GM12801 (cell line): Measurements from ENCODE around the gene ZFPM1.

ENCODE experiments used
- TF ChIP-seq, protein P1 (sequence below): IDR thresholded peaks from one replicate; pipeline ENCODE4 v1.5.1; 2011; ENCODE audit warnings: control low read depth; ENCODE audit not compliant: insufficient read length; ENCODE audit errors: extremely low read depth

Gene ZFPM1

DNA sequence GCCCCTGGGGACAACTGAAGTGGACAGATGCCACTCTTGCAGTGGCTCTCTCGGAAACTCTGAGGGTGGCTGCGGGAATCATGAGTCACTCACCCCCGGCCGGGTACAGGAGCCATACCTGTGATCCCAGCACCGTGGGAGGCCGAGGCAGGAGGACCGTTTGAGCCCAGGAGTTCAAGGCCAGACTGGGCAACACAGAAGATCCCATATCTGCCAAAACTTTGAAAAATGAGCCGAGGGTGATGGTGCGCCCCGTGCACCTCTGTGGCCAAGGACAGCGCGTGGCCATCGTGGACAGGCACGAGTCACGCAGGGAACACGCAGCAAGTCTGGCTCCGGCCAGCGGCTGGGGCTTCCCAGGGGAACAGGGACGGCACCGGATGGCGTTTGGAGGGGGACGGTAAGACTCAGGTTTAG is 75.8 kb downstream of the ZFPM1 start:
- TF ChIP-seq, protein P1, sequence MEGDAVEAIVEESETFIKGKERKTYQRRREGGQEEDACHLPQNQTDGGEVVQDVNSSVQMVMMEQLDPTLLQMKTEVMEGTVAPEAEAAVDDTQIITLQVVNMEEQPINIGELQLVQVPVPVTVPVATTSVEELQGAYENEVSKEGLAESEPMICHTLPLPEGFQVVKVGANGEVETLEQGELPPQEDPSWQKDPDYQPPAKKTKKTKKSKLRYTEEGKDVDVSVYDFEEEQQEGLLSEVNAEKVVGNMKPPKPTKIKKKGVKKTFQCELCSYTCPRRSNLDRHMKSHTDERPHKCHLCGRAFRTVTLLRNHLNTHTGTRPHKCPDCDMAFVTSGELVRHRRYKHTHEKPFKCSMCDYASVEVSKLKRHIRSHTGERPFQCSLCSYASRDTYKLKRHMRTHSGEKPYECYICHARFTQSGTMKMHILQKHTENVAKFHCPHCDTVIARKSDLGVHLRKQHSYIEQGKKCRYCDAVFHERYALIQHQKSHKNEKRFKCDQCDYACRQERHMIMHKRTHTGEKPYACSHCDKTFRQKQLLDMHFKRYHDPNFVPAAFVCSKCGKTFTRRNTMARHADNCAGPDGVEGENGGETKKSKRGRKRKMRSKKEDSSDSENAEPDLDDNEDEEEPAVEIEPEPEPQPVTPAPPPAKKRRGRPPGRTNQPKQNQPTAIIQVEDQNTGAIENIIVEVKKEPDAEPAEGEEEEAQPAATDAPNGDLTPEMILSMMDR, result no peak

- TF ChIP-seq, protein P1, result no peak
Observed at GRCh38 chr16:88529596-88529995, 76.5 kb downstream of the ZFPM1 start.

DNA sequence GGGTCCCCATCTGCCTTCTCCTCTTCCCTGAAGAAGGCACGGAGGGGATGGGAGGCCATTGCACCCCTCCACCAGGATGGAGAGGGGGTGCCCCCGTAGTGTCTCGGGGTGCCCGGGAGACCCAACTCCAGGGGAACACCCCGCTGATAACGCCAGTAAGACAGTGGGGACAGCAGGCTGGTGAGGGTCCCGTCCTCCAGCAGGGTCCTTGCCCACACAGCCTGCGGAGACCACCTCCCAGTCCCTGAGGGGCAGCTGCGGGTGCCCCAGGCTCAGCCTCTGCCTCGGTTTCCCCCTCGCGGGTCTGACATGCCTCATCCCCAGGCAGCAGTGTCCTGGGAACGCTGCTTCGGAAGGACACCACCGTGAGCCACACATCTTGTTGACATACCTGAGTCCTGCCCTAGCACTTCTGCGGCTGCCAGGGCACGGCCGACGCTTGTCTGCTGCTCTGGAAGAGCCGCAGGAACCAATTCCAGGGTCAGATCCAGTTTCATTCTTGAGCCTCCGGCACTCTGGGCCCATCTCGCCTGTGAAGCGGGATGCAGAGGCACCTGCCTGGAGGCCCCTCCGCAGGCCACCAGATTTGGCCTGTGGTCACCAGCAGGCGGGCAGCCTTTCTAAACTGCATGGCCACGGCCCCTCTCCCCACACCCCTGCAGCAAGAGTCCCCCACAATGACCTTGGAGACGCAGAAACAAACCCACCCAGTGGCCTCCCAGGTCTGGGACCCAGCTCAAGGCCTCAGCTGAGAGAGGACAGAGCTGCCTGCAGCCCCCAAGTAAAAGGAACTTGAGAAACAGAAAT is 77.2 kb downstream of the ZFPM1 start:
- TF ChIP-seq, protein P1, result no peak

- TF ChIP-seq, protein P1, result no peak
Observed at GRCh38 chr16:88530858-88531203, 77.8 kb downstream of the ZFPM1 start.

GRCh38 chr16:88531346-88531745 is 78.3 kb downstream of the ZFPM1 start:
- TF ChIP-seq, protein P1, result no peak

DNA sequence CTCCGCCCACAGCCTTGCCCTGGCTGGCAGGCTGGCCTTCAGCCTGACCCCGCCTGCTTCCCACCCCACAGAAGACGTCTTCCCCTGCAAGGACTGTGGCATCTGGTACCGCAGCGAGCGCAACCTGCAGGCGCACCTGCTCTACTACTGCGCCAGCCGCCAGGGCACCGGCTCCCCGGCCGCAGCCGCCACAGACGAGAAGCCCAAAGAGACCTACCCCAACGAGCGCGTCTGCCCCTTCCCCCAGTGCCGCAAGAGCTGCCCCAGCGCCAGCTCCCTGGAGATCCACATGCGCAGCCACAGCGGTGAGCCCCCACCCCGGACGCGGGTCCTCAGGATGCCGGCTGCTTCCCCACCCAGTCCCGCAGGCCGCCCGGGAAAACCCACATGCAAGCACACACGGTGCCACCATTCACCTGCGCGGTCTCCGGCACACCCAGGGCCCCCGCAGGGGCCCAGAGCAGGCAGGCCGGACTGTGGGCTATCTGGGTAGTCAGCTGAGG is 78.9 kb downstream of the ZFPM1 start:
- TF ChIP-seq, protein P1, result no peak

DNA sequence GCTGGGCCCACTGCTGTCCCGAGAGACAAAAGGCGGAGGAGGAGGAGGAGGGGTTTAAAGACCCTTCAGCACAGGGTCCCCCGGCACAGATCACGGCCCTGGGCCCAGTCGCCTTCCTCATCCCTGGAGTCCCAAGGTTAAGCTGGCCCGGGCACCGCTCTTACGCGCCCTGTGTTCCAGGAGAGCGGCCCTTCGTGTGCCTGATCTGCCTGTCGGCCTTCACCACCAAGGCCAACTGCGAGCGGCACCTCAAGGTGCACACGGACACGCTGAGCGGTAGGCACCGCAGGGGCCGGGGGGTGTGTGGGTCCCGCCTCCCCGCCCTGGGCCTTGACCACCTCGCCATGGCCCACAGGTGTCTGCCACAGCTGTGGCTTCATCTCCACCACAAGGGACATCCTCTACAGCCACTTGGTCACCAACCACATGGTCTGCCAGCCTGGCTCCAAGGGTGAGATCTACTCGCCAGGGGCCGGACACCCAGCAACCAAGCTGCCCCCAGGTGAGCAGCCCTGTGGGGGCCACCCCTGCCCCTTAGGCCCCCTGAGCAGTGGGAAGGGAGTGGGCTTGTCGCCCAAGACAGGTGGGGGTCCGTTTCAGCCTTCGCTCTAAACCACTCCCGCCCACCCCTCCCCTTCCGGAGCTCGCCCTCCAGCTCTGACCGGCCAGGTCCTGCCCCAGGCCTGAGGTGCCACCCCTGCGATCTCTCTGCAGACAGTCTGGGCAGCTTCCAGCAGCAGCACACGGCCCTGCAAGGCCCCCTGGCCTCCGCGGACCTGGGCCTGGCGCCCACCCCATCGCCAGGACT is 79.6 kb downstream of the ZFPM1 start:
- TF ChIP-seq, protein P1, result no peak
